Measurements from ENCODE around the gene RMC1. TPM values are rescaled to one million over a fixed set of nuclear protein-coding genes. Genes with fewer than 3 reads are reported as not detected.
"Not testable (repeated sequence)": the region's sequence is repeated elsewhere in the genome, so short reads cannot be mapped to it uniquely, and the experiment has no call there.

RMC1 gene
- total RNA-seq, 2 donors from 2014 or later = 58.8 to 61.1 TPM

DNA sequence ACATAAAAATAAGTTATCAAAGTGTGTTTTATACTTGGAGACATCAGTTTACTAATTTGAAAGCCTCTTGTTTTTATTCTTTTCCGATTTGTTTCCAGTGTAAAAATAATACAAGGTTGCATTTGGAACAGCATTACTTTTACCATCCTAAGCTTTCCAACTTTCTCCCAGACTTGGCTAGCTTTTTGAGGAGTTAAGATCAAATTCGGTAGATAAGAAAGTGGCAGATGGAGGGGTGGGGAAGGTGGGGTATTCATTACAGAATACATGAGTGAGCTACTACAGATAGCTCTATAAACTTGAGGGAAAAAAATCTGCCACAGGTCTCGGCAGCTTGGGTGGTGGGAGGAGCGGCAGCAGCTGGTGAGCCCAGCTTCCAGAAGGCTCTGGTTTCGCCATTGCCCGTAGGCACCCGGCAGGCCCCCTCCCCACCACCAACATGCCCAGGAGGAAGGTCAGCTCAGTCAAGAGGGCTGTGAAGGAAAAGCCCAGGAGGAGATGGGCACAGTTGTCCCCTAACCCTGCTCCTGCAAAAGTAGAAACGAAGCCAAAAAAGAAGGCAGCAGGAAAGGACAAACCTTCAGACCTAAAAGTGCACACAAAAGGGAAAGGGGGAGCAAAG lies 18.6 kb upstream of the RMC1 start:
- H3K9me3 Mint-ChIP-seq = no peaks in the 10 kb centered on the region
- H3K27ac Mint-ChIP-seq = no peak overlapping the region
- no peaks in the 10 kb centered on the region for H3K27me3 Mint-ChIP-seq

DNA sequence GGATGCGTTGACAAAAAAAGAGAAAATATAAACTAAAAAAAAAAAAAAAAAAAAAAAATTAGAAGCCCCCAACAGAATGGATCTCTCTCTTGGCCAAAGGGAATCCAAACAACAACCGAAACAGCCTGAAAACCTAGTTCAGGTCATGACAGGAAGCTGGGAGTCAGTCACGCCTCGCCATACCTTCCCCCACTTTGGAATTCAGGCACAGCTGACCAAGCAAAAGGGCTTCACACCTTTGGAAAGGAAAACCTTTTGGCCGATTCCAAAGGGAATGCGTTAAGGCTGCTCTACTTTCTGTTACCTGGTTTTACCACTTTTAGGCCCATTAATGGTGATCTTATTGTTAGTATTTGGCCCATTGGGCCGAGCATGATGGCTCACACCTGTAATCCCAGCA lies 17.9 kb upstream of the RMC1 start:
- DNase-seq (ENCODE audit: low spot score) = no peak
- no peaks in the 10 kb centered on the region for H3K9me3 Mint-ChIP-seq

More for the DNA sequence above, 18.6 kb upstream of the RMC1 start:
- Mint-ChIP-seq H3K36me3 (no peaks in the 10 kb centered on the region), H3K4me1 (ENCODE audit: low read depth in 2 of 2) (peaks cover 6 to 15% of the 10 kb centered on the region in 2 donors), H3K4me3 (no peak overlapping the region)
- DNase-seq (ENCODE audit: low spot score) = no peak
- no peak for ATAC-seq

DNA sequence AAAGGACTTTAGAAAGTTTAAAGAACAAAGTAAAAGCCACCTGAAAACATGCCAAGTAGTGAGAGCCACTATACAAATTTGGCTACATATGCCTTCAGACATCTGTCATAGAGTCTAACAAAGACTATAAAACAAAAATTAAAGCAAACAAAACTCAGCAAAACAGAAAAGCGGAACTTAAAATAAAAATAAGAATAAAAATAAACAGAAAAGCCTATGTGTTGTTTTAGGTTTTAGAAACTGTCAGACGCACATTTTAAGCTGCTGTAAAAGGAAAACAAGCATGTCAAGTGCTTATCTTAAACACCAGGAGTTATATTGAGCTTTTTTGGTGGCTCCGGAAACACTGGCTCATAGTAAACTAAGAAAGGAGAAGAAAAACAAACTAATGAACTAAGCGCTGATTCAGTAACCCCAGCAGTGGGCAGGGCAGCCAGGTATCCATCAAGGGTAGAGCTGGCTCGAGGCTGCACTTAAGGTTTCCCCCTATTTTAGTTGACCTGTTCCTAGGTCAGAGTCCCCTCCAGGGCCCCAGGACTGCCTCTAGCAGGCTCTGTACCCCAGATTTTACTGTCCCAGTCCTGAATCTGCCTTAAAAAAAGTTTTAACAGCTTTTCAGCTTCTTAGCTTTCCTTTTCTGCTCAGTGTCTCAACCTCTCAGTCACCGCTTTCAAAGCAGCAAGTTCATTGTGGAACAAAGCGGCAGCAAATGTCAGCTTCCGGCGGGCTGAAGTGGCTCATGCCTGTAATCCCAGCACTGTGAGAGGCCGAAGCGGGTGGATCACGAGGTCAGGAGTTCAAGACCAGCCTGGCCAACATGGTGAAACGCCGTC lies 15.4 kb upstream of the RMC1 start:
- Mint-ChIP-seq H3K4me1 (ENCODE audit: low read depth in 2 of 2) (peaks cover 6 to 15% of the 10 kb centered on the region in 2 donors), H3K4me3 (peak overlapping the region; percentile 32), H3K9me3 (no peaks in the 10 kb centered on the region), H3K27me3 (no peaks in the 10 kb centered on the region), H3K36me3 (no peaks in the 10 kb centered on the region), H3K27ac (peak overlapping the region; percentile 64 to 75)
- peak; percentile 70 to 74 for ATAC-seq
- DNase-seq (ENCODE audit: low spot score) = peak; percentile 65

More for the DNA sequence above, 17.9 kb upstream of the RMC1 start:
- Mint-ChIP-seq H3K4me3 (no peak overlapping the region), H3K27me3 (no peaks in the 10 kb centered on the region), H3K36me3 (no peaks in the 10 kb centered on the region), H3K4me1 (ENCODE audit: low read depth in 2 of 2) (peaks cover 6 to 15% of the 10 kb centered on the region in 2 donors), H3K27ac (no peak overlapping the region)
- no peak for ATAC-seq

DNA sequence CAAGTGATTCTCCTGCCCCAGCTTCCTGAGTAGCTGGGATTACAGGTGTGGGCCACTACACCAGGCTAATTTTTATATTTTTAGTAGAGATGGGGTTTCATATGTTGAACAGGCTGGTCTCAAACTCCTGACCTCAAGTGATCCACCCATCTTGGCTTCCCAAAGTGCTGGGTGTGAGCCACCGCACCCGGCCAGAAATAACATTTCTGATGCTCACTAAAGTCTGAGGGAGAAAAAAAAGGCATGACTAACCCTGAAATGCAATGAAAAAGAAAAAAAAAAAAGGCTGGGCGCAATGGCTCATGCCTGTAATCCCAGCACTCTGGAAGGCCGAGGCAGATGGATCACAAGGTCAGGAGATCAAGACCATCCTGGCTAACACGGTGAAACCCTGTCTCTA lies 13.7 kb upstream of the RMC1 start:
- not testable (repeated sequence) for H3K36me3 Mint-ChIP-seq, H3K27ac Mint-ChIP-seq
- peaks cover 6 to 15% of the 10 kb centered on the region in 2 donors for H3K4me1 Mint-ChIP-seq (ENCODE audit: low read depth in 2 of 2)

DNA sequence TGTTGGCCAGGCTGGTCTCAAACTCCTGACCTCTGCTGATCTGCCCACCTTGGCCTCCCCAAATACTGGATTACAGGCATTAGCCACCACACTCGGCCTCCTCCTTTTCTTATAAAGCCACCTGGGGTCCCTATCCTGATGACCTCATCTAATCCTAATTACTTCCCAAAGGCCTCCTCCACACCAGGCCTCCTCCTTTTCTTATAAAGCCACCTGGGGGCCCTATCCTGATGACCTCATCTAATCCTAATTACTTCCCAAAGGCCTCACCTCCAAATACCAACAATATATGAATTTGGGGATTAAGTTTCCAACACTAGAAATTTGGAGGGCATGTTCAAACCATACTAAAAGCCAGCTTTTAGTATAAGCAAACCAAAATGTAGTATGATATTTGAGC lies 9.7 kb upstream of the RMC1 start:
- Mint-ChIP-seq H3K36me3 (no peaks in the 10 kb centered on the region), H3K27ac (no peak overlapping the region), H3K4me3 (no peak overlapping the region), H3K27me3 (no peaks in the 10 kb centered on the region), H3K4me1 (ENCODE audit: low read depth in 2 of 2) (peaks cover under 1% of the 10 kb centered on the region in 2 donors), H3K9me3 (no peaks in the 10 kb centered on the region)
- DNase-seq (ENCODE audit: low spot score) (no peak), ATAC-seq (no peak)

More for the DNA sequence above, 13.7 kb upstream of the RMC1 start:
- not testable (repeated sequence) for DNase-seq (ENCODE audit: low spot score); ATAC-seq; H3K4me3 Mint-ChIP-seq; H3K27me3 Mint-ChIP-seq; H3K9me3 Mint-ChIP-seq

DNA sequence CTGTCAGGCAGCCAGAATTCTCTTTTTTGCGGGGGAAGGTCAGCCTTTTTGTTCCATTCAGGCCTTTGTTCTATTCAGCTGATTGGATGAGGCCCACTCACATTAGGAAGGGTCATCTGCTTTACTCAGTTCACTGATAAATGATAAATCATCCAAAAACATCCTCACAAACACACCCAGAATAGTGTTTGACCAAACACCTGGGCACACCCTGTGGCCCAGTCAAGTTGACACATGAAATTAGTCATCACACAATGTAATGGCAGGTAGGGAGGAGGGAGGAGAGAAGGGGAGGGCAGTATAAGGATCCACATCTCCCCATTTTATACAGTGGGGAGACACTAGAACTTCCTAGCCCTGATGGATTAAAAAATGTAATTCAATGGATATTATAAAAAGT lies 8.3 kb upstream of the RMC1 start:
- Mint-ChIP-seq H3K36me3 (no peaks in the 10 kb centered on the region), H3K27ac (no peak overlapping the region), H3K4me3 (no peak overlapping the region)

DNA sequence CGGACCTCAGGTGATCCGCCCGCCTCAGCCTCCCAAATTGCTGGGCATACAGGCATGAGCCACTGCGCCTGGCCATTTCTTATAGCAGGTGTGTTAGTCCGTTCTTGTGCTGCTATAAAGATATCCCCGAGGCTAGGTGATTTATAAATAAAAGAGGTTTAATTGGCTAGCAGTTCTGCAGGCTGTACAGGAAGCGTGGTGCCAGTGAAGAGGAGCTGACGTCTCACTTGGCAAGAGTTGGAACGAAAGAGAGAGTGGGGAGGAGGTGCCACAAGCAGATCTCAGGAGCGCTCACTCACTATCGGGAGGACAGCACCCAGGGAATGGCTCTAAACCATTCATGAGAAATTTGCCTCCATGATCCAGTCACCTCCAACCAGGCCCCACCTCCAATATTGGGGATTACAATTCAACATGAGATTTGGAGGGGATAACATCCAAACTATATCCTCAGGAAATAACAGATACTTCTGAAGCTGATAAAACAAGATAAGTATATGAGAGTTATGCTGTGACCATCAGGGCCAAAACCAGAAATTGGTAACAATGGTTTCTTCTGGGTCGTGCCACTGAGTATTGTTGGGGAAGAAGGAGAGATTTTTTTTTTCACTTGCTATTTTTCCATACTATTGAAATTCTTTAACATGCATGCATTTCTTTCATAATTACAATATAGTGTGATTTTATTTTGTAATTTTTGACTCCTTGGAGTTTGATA lies 7.4 kb upstream of the RMC1 start:
- ATAC-seq = no peak
- H3K9me3 Mint-ChIP-seq = no peaks in the 10 kb centered on the region

More for the DNA sequence above, 8.3 kb upstream of the RMC1 start:
- no peak for ATAC-seq
- Mint-ChIP-seq H3K27me3 (no peaks in the 10 kb centered on the region), H3K9me3 (no peaks in the 10 kb centered on the region), H3K4me1 (ENCODE audit: low read depth in 2 of 2) (peaks cover 9 to 11% of the 10 kb centered on the region in 2 donors)
- DNase-seq (ENCODE audit: low spot score) = no peak

DNA sequence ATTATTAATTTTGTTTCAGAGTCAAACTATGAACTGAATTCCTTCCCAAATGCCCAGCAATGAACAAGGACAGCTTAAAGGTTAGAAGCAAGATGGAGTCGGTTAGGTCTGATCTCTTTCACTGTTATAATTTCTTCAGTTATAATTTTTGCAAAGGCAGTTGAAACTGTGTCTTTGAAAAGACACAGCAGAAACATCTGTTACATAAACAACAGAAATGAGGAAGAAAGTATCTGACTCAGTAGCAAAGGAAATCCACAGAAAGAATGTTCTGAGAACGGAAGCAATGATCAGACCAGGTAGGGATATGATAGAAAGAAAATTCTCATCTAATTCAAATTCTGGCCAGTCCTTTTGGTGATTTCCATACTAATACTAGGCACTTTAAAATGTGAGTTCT lies 5.2 kb upstream of the RMC1 start:
- Mint-ChIP-seq H3K27ac (no peak overlapping the region), H3K36me3 (no peaks in the 10 kb centered on the region), H3K4me3 (no peak overlapping the region), H3K27me3 (no peaks in the 10 kb centered on the region), H3K4me1 (ENCODE audit: low read depth in 2 of 2) (peaks cover 18 to 20% of the 10 kb centered on the region in 2 donors), H3K9me3 (no peaks in the 10 kb centered on the region)
- no peak for DNase-seq (ENCODE audit: low spot score)
- ATAC-seq = no peak

More for the DNA sequence above, 7.4 kb upstream of the RMC1 start:
- H3K4me1 Mint-ChIP-seq (ENCODE audit: low read depth in 2 of 2) = peaks cover 11 to 13% of the 10 kb centered on the region in 2 donors
- H3K27me3 Mint-ChIP-seq = no peaks in the 10 kb centered on the region
- H3K36me3 Mint-ChIP-seq = no peaks in the 10 kb centered on the region
- no peak overlapping the region for H3K27ac Mint-ChIP-seq
- no peak overlapping the region for H3K4me3 Mint-ChIP-seq
- no peak for DNase-seq (ENCODE audit: low spot score)

DNA sequence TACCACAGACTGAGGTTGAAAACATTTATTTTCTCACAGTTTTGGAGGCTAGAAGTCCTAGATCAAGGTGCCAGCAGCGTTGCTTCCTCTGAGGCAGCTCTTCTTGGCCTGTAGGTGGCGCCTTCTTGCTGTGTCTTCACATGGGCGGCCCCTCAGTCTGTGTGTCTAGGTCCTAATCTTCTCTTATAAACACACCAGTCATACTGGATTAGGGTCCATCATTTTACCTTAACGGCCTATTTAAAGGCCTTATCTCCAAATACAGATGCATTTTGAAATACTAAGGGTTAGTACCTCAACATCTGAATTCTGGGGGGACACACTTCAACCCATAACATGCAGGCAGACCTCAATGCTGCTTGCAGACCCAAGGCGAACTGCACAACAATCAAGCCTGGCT lies 4.4 kb upstream of the RMC1 start:
- Mint-ChIP-seq H3K4me1 (ENCODE audit: low read depth in 2 of 2) (peaks cover 20 to 21% of the 10 kb centered on the region in 2 donors), H3K36me3 (no peaks in the 10 kb centered on the region), H3K27ac (no peak overlapping the region), H3K27me3 (no peaks in the 10 kb centered on the region), H3K4me3 (no peak overlapping the region), H3K9me3 (no peaks in the 10 kb centered on the region)
- peak in 1 of 2 donors; percentile 22 for ATAC-seq
- DNase-seq (ENCODE audit: low spot score) = peak; percentile 80

DNA sequence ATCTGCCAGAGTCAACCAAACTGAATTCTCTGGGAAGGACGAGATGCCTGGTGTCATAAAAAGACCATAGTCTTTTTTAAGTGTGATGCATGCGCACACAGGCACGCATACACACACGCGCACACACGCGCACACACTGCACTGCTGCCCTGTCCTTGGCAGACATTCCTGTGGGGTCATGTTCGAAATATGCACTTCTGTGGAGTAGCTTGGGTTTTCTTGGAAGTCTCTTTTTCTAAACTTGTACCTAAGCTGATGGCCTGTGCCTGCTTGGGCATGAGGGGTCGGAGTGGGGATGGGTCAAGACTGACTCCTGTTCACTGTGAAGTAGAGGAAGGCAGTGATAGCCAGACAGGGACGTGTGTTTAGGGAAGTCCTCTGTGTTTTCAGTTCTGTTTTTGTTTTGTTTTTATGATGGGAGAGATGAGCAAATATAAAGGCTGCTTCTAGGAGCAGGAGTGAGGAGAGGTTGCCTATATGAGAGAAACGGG lies 4.0 kb upstream of the RMC1 start:
- no peaks in the 10 kb centered on the region for H3K27me3 Mint-ChIP-seq
- H3K4me3 Mint-ChIP-seq = no peak overlapping the region
- H3K27ac Mint-ChIP-seq = peak overlapping the region in 1 of 2 donors; percentile 10
- H3K4me1 Mint-ChIP-seq (ENCODE audit: low read depth in 2 of 2) = peaks cover 25% of the 10 kb centered on the region in 2 donors
- DNase-seq (ENCODE audit: low spot score) = no peak
- H3K36me3 Mint-ChIP-seq = no peaks in the 10 kb centered on the region
- no peak for ATAC-seq
- no peaks in the 10 kb centered on the region for H3K9me3 Mint-ChIP-seq

DNA sequence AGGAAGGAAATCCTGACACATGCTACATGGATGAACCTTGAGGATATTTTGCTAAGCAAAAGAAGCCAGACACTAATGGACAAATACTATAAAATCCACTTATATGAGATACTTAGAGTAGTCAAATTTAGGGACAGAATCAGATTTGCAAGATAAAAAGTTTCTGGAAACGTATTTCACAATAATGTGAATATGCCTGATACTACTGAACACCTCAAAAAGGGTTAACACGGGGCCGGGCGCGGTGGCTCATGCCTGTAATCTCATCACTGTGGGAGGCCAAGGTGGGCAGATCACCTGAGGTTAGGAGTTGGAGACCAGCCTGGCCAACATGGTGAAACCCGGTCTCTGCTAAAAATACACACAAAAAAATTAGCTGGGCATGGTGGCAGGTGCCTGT lies 1.7 kb upstream of the RMC1 start:
- H3K4me1 Mint-ChIP-seq (ENCODE audit: low read depth in 2 of 2) = peaks cover 33 to 39% of the 10 kb centered on the region in 2 donors

DNA sequence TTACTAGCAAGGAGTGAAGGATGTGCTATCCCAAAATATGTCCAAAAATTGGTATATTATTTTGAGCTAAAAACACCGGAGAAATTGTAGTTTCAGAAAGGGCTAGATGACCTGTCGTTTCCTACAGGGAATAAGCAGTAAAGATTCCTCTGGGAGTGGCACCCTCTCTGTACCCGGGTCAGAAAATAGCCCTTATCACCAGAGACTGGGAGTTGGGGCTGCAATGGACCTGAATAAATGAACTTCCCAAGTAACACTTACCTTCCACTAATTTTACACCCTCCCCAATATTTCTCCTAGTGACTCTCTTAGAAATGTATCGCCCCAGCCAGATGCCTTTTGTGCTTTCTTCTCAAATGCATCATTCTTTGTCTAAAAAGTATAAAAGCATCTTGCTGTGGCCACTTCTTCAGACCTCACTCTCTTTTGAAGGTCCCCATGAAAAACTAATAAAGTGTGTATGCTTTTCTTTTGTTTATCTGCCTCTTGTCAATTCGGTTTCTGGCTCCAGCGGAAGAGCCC lies 734 bp upstream of the RMC1 start:
- no peak for DNase-seq (ENCODE audit: low spot score)
- Mint-ChIP-seq H3K4me3 (peak overlapping the region; percentile 83), H3K27ac (peak overlapping the region; percentile 90 to 92), H3K36me3 (peaks cover 6% of the 10 kb centered on the region), H3K4me1 (ENCODE audit: low read depth in 2 of 2) (peaks cover 33 to 39% of the 10 kb centered on the region in 2 donors), H3K27me3 (no peaks in the 10 kb centered on the region), H3K9me3 (no peaks in the 10 kb centered on the region)
- no peak for ATAC-seq

More for the DNA sequence above, 1.7 kb upstream of the RMC1 start:
- DNase-seq (ENCODE audit: low spot score) = no peak
- Mint-ChIP-seq H3K36me3 (peaks cover 6% of the 10 kb centered on the region), H3K4me3 (peak overlapping the region; percentile 23), H3K27ac (no peak overlapping the region), H3K9me3 (no peaks in the 10 kb centered on the region), H3K27me3 (no peaks in the 10 kb centered on the region)
- no peak for ATAC-seq

DNA sequence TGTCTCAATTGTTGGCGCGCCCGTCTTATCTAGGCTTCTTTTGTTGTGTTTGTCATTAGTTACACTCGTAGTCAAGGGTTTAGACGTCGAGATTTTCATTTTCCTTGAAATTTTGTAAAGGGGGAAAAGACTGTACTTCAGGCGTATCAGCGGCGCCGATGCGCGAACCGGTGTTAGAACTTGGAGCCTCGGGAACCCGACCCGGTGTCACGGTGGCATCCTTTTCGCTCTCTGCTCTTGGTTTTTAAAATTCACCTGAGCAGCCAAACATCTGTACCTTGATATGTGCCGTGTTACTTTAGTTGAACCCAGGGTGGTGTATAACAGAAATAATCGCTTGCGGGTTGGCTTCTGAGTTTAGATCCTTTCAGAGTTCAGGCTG lies 643 bp downstream of the RMC1 start:
- Mint-ChIP-seq H3K9me3 (no peaks in the 10 kb centered on the region), H3K27ac (peak overlapping the region; percentile 86 to 95), H3K4me1 (ENCODE audit: low read depth in 2 of 2) (peaks cover 30 to 43% of the 10 kb centered on the region in 2 donors), H3K36me3 (peaks cover 16% of the 10 kb centered on the region), H3K4me3 (peak overlapping the region; percentile 98), H3K27me3 (no peaks in the 10 kb centered on the region)
- no peak for DNase-seq (ENCODE audit: low spot score)
- ATAC-seq = no peak

All from natural killer cell treated with Interleukin-12 subunit alpha and Interleukin-12 subunit beta and Interleukin-15 and Interleukin-18, amount 100 ng/mL, for 72 hours (primary cell).